ENCODE measurements around the gene CAPG. TPM values are rescaled to one million over a fixed set of nuclear protein-coding genes. Genes with fewer than 3 reads are reported as not detected.

Gene CAPG, protein sequence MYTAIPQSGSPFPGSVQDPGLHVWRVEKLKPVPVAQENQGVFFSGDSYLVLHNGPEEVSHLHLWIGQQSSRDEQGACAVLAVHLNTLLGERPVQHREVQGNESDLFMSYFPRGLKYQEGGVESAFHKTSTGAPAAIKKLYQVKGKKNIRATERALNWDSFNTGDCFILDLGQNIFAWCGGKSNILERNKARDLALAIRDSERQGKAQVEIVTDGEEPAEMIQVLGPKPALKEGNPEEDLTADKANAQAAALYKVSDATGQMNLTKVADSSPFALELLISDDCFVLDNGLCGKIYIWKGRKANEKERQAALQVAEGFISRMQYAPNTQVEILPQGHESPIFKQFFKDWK
- 306 and 511 TPM in 2 replicates for total RNA-seq

DNA sequence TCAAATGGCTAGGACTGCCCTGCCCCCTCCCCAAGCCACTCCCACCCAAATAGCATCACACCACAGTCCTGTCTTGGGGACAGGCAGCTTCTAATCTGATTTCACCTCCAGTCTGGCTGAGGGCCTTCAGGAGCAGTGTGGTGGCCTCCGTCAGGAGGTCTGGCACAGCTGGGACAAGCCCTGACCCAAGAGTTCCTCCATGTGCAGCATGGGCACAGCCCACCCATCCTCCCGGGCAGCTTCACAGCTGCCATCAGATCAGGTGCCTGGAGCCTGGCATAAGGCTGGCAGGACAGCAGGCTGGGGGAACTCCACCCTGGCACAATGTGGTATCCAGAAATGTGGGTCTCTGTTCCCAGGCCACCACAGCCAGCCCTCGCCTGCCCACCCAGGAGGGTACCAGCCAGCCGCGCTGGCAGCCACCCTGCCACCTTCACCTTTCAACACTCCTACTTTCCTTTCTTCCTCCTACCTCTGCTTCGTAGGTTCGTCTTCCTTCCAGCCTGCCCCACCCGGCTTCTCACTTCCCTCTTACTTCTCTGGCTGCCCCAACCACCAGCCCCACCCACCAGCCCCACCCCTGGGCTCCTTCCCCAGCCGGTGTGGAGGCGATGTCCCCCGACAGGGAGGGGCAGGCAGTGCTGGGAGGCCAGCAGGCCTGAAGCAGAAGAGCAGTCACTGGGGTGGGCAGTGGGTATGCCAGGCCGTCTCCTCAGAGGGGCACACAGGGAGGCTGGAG is at the start of gene CAPG:
CAPG (minus strand) TSS at position 522 of the 739 bp plus-strand sequence. CDS start 8,221 bp downstream, outside the sequence.

DNA sequence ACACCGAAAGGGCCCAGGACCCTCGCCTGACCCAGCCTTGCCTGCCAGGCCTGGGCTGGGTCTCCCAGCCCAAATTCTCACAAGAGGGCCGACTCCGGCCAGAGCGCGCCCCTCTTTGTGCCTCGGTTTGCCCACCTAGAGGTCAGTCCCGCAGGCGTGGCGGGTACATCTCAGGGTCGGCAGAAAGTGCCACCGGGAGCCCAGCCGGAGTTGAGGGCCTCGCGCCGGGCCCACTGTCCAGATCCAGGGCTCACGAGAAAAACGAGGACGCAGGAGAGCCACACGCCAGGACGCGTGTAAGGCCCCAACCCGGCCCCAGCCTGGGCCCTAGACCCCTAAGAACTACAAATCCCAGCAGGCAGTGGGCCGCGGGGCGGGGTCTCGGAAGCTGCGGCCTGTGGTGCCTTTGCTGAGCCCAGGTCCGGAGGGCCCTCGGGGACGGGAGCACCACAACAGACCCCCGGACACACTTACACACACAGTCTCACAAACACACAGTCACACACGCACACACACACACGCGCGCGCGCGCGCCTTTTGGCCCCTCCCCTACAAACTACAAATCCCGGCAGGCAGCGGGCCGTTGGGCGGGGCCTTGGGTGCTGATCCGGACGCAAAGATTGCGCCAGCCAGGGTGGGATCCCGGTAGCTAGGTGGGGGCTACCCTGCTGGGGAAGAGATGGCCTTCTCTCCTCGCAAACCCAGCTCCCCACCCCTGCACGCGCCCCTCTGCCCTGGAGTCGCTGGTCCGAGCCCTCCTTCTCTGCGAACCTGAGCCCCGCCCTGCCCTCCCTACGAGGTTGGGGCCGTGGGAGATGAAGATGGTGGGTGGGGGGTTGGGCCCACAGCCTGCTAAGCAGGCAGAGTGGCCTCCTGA is 8.2 kb upstream of the CAPG start, which contains the start of gene SH2D6:
SH2D6 (plus strand) TSS at position 583 of the 877 bp plus-strand sequence. CDS start 10,752 bp downstream, outside the sequence.

DNA sequence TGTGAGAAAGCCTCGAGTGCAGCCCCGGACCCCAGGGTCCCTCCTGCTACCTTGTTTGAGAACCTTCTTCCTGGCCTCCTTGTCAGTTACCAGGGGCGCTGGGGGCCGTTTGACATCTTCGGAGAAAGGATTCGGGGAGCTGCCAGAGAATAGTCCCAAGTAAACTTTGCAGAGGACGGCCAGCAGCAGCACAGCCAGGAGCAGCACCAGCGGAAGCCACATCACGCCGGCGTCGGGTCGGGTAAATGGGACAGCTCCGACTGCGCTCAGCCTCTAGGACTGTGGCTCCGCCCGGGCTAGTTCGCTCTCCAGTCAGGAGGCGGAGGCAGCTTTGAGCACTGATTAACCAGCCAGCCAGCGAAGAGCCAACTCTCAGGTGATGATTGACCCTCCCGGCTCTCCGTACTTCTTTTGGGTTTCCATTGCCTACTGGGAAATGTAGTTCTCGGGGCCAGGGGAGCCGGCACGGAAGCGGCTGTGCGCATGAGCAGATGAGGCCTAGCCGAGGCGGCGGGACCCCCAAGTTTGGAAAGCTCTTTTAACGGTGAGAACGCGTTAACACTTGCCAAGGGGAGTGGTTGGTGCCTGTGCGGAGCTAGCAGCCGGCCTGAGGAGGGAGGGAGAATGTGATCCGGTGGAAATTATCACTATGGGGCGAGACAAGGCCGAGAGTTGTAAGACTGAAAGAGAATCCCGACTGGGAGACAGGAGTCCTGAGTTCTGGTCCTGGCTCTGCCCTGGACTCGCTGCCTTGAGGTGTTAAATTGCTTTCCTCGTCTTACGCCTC is 55.7 kb downstream of the CAPG start, which contains the start of the genes ELMOD3 and RETSAT:
ELMOD3 (plus strand) TSS at position 484 of the 787 bp plus-strand sequence. CDS start 2,430 bp downstream, outside the sequence.
RETSAT (minus strand) TSS at position 243 of the 787 bp plus-strand sequence; CDS start at position 222, 21 bp downstream.

Other genes starting within 250 kb of the CAPG start
- 31.8 and 72.2 TPM in 2 replicates for gene TGOLN2, start 82.4 kb downstream of the CAPG start, total RNA-seq
- gene RETSAT, start 55.8 kb downstream of the CAPG start, total RNA-seq = 85.4 and 99.7 TPM in 2 replicates
- 18.5 and 25.6 TPM in 2 replicates for gene ELMOD3, start 55.6 kb downstream of the CAPG start, total RNA-seq
- under 0.01 and 0.28 TPM in 2 replicates for gene SH2D6, start 8.3 kb upstream of the CAPG start, total RNA-seq
- gene MAT2A, start 128.8 kb upstream of the CAPG start, total RNA-seq = 124 and 286 TPM in 2 replicates
- gene GGCX, start 151.1 kb upstream of the CAPG start, total RNA-seq = 38.1 and 40.0 TPM in 2 replicates
- 38.3 and 42.2 TPM in 2 replicates for gene VAMP8, start 167.2 kb upstream of the CAPG start, total RNA-seq
- gene VAMP5, start 174.1 kb upstream of the CAPG start, total RNA-seq = 2.7 and 3.3 TPM in 2 replicates
- 119 and 222 TPM in 2 replicates for gene RNF181, start 185.4 kb upstream of the CAPG start, total RNA-seq
- 5.8 and 15.1 TPM in 2 replicates for gene TMEM150A, start 192.3 kb upstream of the CAPG start, total RNA-seq
- 11.9 and 19.1 TPM in 2 replicates for gene C2orf68, start 201.7 kb upstream of the CAPG start, total RNA-seq
- 34.9 and 49.3 TPM in 2 replicates for gene USP39, start 205.8 kb upstream of the CAPG start, total RNA-seq

Measured in nasal cavity respiratory epithelium epithelial cell of viscerocranial mucosa (primary cell).